Retina (tissue), 1 donor: Measurements from ENCODE around the gene MYO1D.
"Not testable (repeated sequence)": the region's sequence is repeated elsewhere in the genome, so short reads cannot be mapped to it uniquely, and the experiment has no call there.

ENCODE experiments used
- DNase-seq: peaks from one replicate; pipeline ENCODE4 v3.0.0-alpha.2; 2016

The MYO1D gene

GRCh38 chr17:32876417-32877163, at the start of gene MYO1D:
MYO1D (minus strand) TSS chr17:32877124; CDS start chr17:32876872, 252 bp downstream.
- peak; percentile 77 for DNase-seq

DNA sequence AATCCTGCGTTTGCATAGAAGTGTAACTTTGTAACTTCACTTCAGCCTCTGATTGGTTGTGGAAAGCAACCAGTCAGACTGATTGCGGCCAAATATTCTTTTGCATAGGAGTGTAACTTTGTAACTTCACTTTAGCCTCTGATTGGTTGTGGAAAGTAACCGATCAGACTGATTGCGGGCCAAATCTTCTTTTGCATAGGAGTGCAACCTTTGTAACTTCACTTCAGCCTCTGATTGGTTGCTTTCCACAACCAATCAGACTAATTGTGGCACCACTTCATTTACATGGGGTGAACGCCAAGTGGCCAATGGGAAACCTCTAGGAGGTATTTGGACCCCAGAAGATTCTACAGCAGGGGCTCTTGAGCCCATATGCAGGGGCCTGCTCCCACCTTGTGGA, 49.3 kb upstream of the MYO1D start:
- no peak for DNase-seq

- not testable (repeated sequence) for DNase-seq
These were observed 47.0 kb upstream of the MYO1D start for GRCh38 chr17:32923905-32924304.

DNA sequence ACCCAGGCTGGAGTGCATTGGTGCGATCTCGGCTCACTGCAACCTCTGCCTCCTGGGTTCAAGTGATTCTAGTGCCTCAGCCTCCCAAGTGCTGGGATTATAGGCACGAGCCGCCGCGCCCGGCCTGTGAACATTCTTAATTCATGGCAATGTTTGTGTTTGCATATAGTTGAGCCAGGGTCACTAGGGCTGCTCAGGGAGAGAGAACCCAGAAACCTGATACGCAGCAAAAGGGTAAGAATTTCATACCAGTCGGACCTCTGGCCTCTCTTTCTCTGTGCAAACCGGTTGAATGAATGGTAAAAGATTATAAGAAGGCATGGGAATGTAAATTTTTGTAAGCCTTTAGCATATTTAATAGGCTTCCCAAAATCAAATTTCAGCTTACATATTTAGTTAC, 44.1 kb upstream of the MYO1D start:
- DNase-seq = no peak

DNA sequence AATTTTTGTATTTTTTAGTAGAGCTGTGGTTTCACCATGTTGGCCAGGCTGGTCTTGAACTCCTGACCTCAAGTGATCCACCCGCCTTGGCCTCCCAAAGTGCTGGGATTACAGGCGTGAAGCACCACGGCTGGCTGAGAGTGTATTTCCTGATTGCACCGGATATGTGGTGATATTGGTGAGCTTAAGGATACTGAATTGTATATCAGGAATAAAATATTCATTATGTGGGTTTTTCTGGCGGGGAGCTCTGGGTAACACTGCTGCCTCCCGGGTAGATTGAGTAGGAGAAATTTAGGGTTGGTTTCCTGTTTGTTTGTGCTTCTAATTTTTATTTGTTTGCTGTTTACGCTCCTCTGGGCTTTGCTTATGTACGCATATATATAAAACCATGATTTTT, 43.4 kb upstream of the MYO1D start:
- no peak for DNase-seq

DNA sequence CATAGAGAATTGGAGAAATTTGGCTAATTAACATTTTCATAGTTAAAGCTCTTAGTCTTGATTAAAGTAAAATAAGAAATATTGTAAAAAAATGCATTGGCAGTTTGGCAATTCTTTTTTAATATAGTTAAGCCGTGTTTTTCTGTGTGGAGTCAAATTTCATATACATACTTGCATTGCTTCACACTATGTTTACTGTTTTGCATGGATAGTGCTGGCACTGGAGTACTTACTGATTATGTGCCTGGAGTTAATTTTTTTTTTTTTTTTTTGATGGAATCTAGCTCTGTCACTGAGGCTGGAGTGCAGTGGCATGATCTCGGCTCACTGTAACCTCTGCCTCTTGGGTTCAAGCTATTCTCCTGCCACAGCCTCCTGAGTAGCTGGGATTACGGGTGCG, 43.0 kb upstream of the MYO1D start:
- not testable (repeated sequence) for DNase-seq

GRCh38 chr17:32917842-32918241, 40.9 kb upstream of the MYO1D start:
- DNase-seq = no peak

- no peak for DNase-seq
These were observed 40.2 kb upstream of the MYO1D start for GRCh38 chr17:32917081-32917480.

GRCh38 chr17:32916134-32916533, 39.2 kb upstream of the MYO1D start:
- DNase-seq = no peak

- no peak for DNase-seq
These were observed 38.3 kb upstream of the MYO1D start for GRCh38 chr17:32915245-32915644.

DNA sequence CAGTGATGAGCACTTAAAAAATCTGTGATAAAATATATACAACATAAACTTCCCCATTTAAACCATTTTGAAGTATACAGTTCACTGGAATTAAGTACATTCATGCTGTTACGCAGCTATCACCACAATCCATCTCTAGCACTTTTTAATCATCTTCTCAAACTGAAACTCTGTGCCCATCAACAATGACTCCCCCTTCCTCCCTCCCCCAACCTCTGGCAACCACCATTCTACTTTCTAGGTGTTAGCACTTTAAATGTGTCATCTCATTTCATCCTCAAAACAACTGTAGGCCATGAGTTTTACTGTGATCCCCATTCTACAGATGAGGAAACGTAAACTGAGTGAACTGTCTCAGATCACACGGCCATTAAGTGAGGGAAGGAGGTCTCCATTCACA, 37.3 kb upstream of the MYO1D start:
- DNase-seq = no peak

DNA sequence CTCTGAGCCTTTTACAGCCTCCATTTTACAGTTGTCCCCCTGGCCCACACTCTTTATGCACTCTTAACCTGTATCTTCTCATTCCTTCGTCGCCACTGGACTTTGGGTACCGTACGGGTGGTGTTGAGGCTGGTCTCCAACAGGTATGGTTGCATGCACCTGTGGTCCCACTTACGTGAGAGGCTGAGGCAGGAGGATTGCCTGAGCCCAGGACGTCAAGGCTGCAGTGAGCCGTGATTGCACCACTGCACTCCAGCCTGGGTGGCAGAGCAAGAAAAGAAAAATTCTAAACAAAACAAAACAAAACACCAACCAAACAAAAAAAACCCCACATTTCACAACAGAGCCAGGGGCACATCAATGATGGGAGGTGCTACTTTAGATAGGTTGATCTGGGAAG, 36.7 kb upstream of the MYO1D start:
- DNase-seq = no peak

DNA sequence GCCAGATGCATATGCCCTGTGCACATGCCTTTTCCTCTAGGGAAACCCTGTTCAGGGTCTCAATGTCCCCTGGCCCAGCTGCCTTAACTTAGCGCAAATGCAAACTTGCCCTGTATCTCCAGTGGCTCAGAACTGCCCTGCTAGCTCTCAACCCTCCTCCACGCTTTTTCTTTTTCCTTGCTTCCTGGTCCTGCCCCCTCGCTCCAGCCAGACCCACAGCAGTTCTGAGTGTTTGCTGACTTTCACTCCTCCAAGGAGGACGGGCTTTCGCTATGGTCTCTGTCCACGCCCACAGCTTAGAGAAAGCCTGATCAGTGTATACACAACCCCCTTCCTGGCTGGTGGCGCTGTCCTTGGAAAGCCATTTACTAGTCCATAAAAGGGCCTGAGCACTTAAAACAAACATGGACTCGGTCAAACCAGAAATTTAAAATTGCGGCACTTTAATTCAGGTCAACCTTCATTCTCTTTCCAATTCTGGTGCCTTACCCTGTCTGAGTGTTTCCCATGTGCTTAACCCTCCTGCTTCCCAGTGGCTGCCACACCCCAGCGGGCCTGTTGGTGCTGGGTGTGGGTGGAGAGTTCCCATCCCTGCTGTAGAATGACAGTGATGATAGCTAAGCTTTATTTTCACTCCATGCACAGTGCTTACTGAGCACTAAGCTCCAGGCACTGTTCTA, 35.4 kb upstream of the MYO1D start:
- DNase-seq = no peak

GRCh38 chr17:32910769-32911168, 33.8 kb upstream of the MYO1D start:
- no peak for DNase-seq

DNA sequence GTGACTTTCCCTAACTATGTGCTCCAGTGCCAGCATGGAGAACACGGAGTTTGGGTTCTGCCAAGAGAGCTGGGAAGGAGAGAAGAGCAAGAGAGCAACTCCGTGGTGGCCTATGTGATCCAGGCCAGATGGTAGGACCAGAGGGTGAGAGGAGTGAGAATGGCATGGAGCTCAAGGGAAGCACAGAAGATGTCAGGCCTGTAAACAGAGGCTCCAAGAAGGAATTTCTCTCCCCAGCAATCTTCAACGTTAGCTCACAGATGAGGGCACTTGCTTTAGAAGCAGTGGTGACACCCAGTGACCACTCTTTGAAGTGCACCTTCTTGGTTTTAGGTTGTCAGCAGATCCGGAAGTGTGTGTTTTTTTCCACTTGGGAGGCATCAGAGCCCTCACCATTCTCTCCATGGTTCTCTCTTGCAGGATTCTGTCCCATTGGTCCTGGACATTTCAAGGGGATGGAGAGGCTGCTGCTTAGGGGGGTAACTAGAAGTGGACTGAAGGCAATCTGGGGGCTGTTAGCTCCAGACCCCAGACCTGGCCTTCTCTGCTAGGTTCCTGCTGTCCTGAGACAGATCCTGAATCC, 33.0 kb upstream of the MYO1D start:
- peak; percentile 72 for DNase-seq

DNA sequence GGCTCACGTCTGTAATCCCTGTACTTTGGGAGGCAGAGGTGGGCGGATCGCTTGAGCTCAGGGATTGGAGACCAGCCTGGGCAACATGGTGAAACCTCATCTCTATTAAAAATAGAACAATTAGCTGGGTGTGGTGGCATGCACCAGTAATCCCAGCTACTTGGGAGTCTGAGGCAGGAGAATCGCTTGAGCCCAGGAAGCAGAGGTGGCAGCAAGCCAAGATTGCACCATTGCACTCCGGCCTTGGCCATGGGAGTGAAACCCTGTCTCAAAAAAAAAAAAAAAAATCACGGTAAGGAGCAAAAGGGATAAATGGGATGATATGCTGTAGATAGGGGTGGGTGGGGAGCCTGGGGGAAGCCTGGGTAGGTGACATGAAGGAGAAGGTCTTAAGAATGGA, 30.7 kb upstream of the MYO1D start:
- no peak for DNase-seq

DNA sequence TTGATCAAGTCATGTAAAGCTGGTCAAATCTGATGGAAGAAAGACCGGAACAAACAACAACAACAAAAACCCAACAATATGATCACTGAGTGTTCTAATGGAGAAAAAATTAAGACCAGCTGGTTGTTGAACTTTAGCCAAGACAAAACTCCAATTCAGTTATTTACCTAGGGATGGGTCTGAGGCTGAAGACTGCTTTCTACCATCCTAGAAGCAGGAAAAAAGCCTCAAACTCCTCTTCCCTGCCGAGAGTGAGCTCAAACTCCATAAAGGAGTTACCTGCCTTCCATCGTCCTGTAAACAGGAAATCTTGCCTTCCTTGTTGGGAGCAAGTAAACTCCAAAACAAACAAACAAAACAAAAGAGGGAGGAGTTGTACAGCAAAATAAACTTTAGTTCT, 28.0 kb upstream of the MYO1D start:
- no peak for DNase-seq

DNA sequence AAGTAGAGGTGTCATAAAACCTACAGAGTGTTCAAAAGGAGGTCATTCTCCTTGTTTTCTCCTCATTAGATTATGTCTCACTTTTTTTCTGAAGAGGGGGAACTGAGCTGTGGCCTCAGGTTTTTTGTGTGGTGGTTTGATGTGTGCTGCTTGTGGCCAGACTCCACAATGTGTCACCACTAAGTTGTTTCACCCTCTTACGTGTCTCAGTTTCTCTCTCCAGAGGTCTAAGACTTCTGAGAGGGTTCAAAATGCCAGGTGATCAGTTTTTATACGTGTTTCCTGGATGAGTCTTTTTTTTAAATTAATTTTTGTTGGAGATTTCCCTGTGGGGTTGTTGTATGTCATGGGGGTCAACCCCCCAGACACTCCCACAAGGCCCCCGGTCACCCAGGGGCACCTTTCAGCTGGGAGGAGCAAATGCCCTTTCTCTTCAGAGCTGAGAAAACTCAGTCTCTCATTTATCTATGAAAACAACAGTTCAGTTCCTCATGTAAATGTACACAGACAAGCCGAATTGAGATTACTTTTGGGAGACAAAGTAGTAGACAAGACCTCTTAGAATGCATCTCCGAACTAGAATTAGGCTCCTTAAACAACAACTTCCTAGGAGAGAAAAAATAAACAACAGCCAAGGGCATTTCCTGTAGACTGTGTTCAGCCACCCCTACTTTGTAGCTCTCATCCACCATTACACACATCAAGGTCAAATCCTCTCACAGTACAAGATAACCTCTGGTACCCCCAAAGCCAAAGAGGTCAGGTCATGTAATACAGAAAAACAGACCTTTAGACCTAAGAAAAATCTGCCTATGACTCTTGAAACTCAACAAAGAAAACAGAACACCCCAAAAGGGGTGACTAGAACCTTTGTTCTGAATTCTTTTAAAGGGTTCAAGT, 27.1 kb upstream of the MYO1D start:
- no peak for DNase-seq

DNA sequence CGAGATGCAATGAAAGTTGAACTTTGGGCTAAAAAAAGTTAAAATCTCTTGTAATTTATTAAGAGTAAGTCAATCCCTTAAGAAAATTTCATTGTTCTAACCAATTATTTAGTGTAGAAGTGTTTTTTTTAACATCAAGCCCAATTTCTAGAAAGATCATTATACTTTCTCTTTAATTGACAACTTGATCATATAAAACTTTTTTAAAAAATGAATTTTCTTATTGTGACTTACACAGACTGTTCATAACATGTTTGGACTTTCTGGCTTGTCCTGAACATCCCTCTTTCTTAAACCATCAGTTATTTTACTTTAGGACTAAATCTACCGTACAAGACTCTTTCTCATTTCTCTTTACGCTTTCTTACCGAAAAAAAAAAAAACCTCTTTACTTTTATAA, 24.8 kb upstream of the MYO1D start:
- no peak for DNase-seq

DNA sequence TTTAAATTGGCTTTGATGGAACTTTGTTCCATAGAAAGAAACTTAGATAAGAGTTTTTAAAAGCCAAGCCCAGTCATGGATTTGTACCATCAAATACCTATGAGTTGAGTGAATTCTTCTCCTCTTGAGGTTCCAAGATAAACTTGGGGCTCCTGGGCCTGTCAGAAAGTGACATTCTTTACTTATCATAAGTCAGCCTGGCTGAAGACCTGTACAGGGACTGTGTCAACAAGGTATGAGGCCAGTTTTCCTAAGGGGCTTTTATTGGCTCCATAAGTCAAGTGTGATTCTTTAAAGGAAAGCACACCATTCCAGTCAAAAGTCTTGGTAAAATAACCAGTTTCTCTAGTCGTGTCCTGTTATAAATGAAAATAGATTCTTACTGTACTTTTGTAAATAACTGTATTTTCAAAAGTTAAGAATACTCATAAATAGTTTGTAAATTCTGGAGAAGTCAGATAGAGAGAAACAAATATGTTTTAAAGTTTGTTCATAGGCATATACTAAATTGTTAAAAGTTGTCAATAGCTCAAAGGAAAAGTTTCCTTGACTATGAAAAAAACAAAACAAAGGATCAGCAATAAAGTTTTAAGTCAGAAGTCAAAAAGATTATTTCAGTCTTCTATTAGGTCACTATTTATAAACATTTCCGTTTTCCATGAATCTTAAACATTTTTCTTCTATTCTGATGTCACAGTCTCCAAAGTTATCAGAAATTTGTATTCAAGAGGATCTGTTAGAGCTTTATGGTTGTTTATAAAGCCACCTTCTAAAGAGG, 22.5 kb upstream of the MYO1D start:
- no peak for DNase-seq

DNA sequence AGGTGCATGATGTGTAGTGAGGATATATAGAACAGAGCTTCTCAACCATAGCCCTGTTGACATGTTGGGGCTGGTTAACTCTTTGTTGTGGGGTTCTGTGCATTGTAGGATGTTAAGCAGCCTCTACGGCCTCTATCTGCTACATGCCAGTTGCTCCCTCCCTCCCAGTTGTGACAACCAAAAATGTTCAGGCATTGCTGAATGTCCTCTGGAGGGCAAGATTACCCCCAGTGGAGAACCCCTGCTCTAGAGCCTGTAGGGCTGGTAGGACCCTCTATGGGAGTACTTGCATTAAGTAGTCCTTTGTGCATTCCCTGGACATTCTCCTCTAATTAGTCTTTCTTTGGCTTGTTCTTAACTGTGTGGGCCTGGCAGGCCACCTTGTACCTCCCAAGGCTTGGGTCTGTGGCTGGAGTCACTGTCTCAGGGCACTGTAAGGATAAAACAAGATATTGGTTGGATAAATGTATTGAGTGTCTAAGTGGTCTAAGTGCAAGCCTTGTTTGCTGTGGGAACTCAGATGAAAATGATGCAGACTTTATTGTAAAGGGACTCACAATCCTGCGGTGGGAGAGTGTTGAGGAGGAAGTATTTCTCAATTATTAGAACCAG, 19.8 kb upstream of the MYO1D start:
- DNase-seq = no peak

DNA sequence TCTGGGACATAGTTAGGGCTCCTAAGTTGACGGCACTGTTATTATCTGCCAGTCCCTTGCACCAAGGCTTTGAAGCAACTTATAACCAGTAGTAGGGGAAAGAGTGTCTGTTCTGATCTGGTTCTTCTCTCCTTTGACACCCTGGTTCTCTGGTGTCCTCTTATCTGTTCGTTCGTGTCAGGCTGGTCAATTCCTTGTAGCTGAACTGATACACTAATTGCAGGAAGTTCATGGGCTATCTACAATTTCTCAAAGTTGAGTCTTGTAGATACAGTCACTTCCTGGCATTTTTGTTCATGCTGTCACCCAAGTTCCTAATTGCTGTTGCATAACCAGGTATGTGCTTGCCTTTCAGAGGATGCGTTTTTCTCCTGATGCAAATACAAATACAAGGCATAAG, 17.3 kb upstream of the MYO1D start:
- DNase-seq = no peak
